Measurements from ENCODE around the gene CDC20B. TPM values are rescaled to one million over a fixed set of nuclear protein-coding genes. Genes with fewer than 3 reads are reported as not detected.

The CDC20B gene
- total RNA-seq, 1 donor from 2014 or later = not detected

- no peak overlapping the region for H3K27ac Mint-ChIP-seq (ENCODE audit: unreplicated experiment)
- H3K9me3 Mint-ChIP-seq = no peaks in the 10 kb centered on the region
- peak overlapping the region; percentile 86 for H3K4me3 Mint-ChIP-seq
- peaks cover 62% of the 10 kb centered on the region for H3K27me3 Mint-ChIP-seq (ENCODE audit: low read depth)
- TF ChIP-seq CTCF (conservative IDR thresholded peaks at IDR 0.05) = peak; percentile 91
- H3K36me3 Mint-ChIP-seq (ENCODE audit: low read depth) = no peaks in the 10 kb centered on the region
- peaks cover 30% of the 10 kb centered on the region for H3K4me1 Mint-ChIP-seq
- peak; percentile 28 for DNase-seq (ENCODE audit: low read depth, low spot score)
These were observed 702 bp downstream of the CDC20B start for GRCh38 chr5:55172051-55172899.

GRCh38 chr5:55171471-55171870 is 1.5 kb downstream of the CDC20B start:
- Mint-ChIP-seq H3K27ac (ENCODE audit: unreplicated experiment) (no peak overlapping the region), H3K4me1 (peaks cover 26% of the 10 kb centered on the region), H3K4me3 (peak overlapping the region; percentile 86), H3K36me3 (ENCODE audit: low read depth) (no peaks in the 10 kb centered on the region), H3K27me3 (ENCODE audit: low read depth) (peaks cover 54% of the 10 kb centered on the region), H3K9me3 (no peaks in the 10 kb centered on the region)
- no peak for DNase-seq (ENCODE audit: low read depth, low spot score)
- TF ChIP-seq CTCF (conservative IDR thresholded peaks at IDR 0.05) = no peak

- no peaks in the 10 kb centered on the region for H3K9me3 Mint-ChIP-seq
- H3K4me1 Mint-ChIP-seq = peaks cover 17% of the 10 kb centered on the region
- H3K27ac Mint-ChIP-seq (ENCODE audit: unreplicated experiment) = no peak overlapping the region
These were observed 10.3 kb downstream of the CDC20B start for GRCh38 chr5:55162666-55163065.

GRCh38 chr5:55160493-55161209 is 12.3 kb downstream of the CDC20B start:
- Mint-ChIP-seq H3K4me1 (peaks cover 17% of the 10 kb centered on the region), H3K36me3 (ENCODE audit: low read depth) (peaks cover 4% of the 10 kb centered on the region), H3K9me3 (no peaks in the 10 kb centered on the region), H3K27ac (ENCODE audit: unreplicated experiment) (peak overlapping the region; percentile 81), H3K27me3 (ENCODE audit: low read depth) (peaks cover 7% of the 10 kb centered on the region), H3K4me3 (peak overlapping the region; percentile 91)
- TF ChIP-seq CTCF (conservative IDR thresholded peaks at IDR 0.05) = no peak
- DNase-seq (ENCODE audit: low read depth, low spot score) = peak; percentile 38

More at GRCh38 chr5:55162666-55163065, 10.3 kb downstream of the CDC20B start:
- no peak for DNase-seq (ENCODE audit: low read depth, low spot score)
- H3K36me3 Mint-ChIP-seq (ENCODE audit: low read depth) = peaks cover 4% of the 10 kb centered on the region
- H3K27me3 Mint-ChIP-seq (ENCODE audit: low read depth) = no peaks in the 10 kb centered on the region
- H3K4me3 Mint-ChIP-seq = peak overlapping the region; percentile 61
- TF ChIP-seq CTCF (conservative IDR thresholded peaks at IDR 0.05) = no peak

- Mint-ChIP-seq H3K4me1 (peaks cover 17% of the 10 kb centered on the region), H3K27ac (ENCODE audit: unreplicated experiment) (peak within 1 kb of the TSS; percentile 99), H3K36me3 (ENCODE audit: low read depth) (peaks cover 4% of the 10 kb centered on the region), H3K27me3 (ENCODE audit: low read depth) (peaks cover 13% of the 10 kb centered on the region), H3K4me3 (peak within 1 kb of the TSS; percentile 91), H3K9me3 (no peaks in the 10 kb centered on the region)
- TF ChIP-seq CTCF (conservative IDR thresholded peaks at IDR 0.05) = peak; percentile 80
- DNase-seq (ENCODE audit: low read depth, low spot score) = peak; percentile 41
These were observed 13.0 kb downstream of the CDC20B start, which contains the start of gene GPX8 for GRCh38 chr5:55159763-55160492. GPX8 (plus strand) TSS chr5:55160171; CDS start chr5:55160193, 22 bp downstream.

All from neural crest cell (in vitro differentiated cells).